ENCODE measurements around the gene UBQLNL.

Gene UBQLNL

GRCh38 chr11:5553343-5553742, 36.8 kb upstream of the UBQLNL start:
- H3K27ac ChIP-seq (ENCODE audit: low read length, poor library complexity, severe bottlenecking), result no peak overlapping the region
- peaks cover 1% of the 10 kb centered on the region for H3K4me1 ChIP-seq (ENCODE audit: control insufficient read depth, insufficient read depth, low read depth, low read length)
- no peaks in the 10 kb centered on the region for H3K27me3 ChIP-seq (ENCODE audit: control insufficient read depth in 1 of 2, insufficient read depth in 1 of 2, low read length in 2 of 2)
- H3K14ac ChIP-seq (ENCODE audit: low read length in 2 of 2), result no peak overlapping the region
- no peak overlapping the region for H2BK12ac ChIP-seq (ENCODE audit: low read length in 2 of 2)
- H3K4ac ChIP-seq (ENCODE audit: low read depth in 1 of 2, low read length in 2 of 2), result no peak overlapping the region
- no peak overlapping the region for H3K4me2 ChIP-seq (ENCODE audit: low read length, poor library complexity, severe bottlenecking)
- DNase-seq, result no peak
- H2AFZ ChIP-seq (ENCODE audit: low read depth, low read length), result no peak overlapping the region
- no peak overlapping the region for H3K9ac ChIP-seq (ENCODE audit: low read length)
- no peak overlapping the region for H2BK120ac ChIP-seq (ENCODE audit: low read depth, low read length)
- H4K91ac ChIP-seq (ENCODE audit: low read length), result no peak overlapping the region
- H3K79me1 ChIP-seq (replicated peaks; ENCODE audit: low read length, poor library complexity, severe bottlenecking), result no peaks in the 10 kb centered on the region
- no peaks in the 10 kb centered on the region for H3K9me3 ChIP-seq (ENCODE audit: control insufficient read depth, low read length)
- H3K36me3 ChIP-seq (ENCODE audit: control insufficient read depth in 1 of 2, insufficient read depth in 2 of 2, low read depth in 1 of 2, low read length in 2 of 2), result no peaks in the 10 kb centered on the region
- no peak overlapping the region for H2AK5ac ChIP-seq (ENCODE audit: low read length, severe bottlenecking)
- H2BK5ac ChIP-seq (ENCODE audit: low read depth, low read length, poor library complexity, severe bottlenecking), result no peak overlapping the region
- no peak overlapping the region for H3K18ac ChIP-seq (ENCODE audit: low read depth in 1 of 2, low read length in 2 of 2)
- H3K4me3 ChIP-seq (ENCODE audit: insufficient read depth in 1 of 2, low read depth in 1 of 2, low read length in 2 of 2), result no peak overlapping the region
- no peak overlapping the region for H4K8ac ChIP-seq (ENCODE audit: low read length)
- H2BK15ac ChIP-seq (ENCODE audit: low read depth, poor library complexity, severe bottlenecking), result no peak overlapping the region
- H3K23ac ChIP-seq (ENCODE audit: low read length in 2 of 2), result no peak overlapping the region

- Histone ChIP-seq H2BK15ac (ENCODE audit: low read depth, poor library complexity, severe bottlenecking) (no peak overlapping the region), H3K4me1 (ENCODE audit: control insufficient read depth, insufficient read depth, low read depth, low read length) (peaks cover 1% of the 10 kb centered on the region), H2BK120ac (ENCODE audit: low read depth, low read length) (no peak overlapping the region), H3K4me2 (ENCODE audit: low read length, poor library complexity, severe bottlenecking) (no peak overlapping the region), H3K27ac (ENCODE audit: low read length, poor library complexity, severe bottlenecking) (no peak overlapping the region), H3K18ac (ENCODE audit: low read depth in 1 of 2, low read length in 2 of 2) (no peak overlapping the region), H2AFZ (ENCODE audit: low read depth, low read length) (no peak overlapping the region), H3K4me3 (ENCODE audit: insufficient read depth in 1 of 2, low read depth in 1 of 2, low read length in 2 of 2) (no peak overlapping the region), H4K8ac (ENCODE audit: low read length) (no peak overlapping the region), H2AK5ac (ENCODE audit: low read length, severe bottlenecking) (no peak overlapping the region), H3K36me3 (ENCODE audit: control insufficient read depth in 1 of 2, insufficient read depth in 2 of 2, low read depth in 1 of 2, low read length in 2 of 2) (no peaks in the 10 kb centered on the region), H3K9me3 (ENCODE audit: control insufficient read depth, low read length) (no peaks in the 10 kb centered on the region), H2BK5ac (ENCODE audit: low read depth, low read length, poor library complexity, severe bottlenecking) (no peak overlapping the region), H3K23ac (ENCODE audit: low read length in 2 of 2) (no peak overlapping the region), H3K9ac (ENCODE audit: low read length) (peak overlapping the region; percentile 37), H3K79me1 (replicated peaks; ENCODE audit: low read length, poor library complexity, severe bottlenecking) (no peaks in the 10 kb centered on the region), H4K91ac (ENCODE audit: low read length) (no peak overlapping the region), H3K14ac (ENCODE audit: low read length in 2 of 2) (no peak overlapping the region), H3K27me3 (ENCODE audit: control insufficient read depth in 1 of 2, insufficient read depth in 1 of 2, low read length in 2 of 2) (no peaks in the 10 kb centered on the region), H2BK12ac (ENCODE audit: low read length in 2 of 2) (no peak overlapping the region), H3K4ac (ENCODE audit: low read depth in 1 of 2, low read length in 2 of 2) (no peak overlapping the region)
- DNase-seq, result peak; percentile 63
- WGBS, result 32% methylated on average over 4 of the region's 5 CpGs
Measured at GRCh38 chr11:5550440-5551095, 34.1 kb upstream of the UBQLNL start.

- Histone ChIP-seq H3K27ac (ENCODE audit: low read length, poor library complexity, severe bottlenecking) (no peak within 1 kb of the TSS), H3K4me1 (ENCODE audit: control insufficient read depth, insufficient read depth, low read depth, low read length) (peaks cover 1% of the 10 kb centered on the region), H3K36me3 (ENCODE audit: control insufficient read depth in 1 of 2, insufficient read depth in 2 of 2, low read depth in 1 of 2, low read length in 2 of 2) (no peaks in the 10 kb centered on the region), H2BK12ac (ENCODE audit: low read length in 2 of 2) (no peak within 1 kb of the TSS), H2BK120ac (ENCODE audit: low read depth, low read length) (no peak within 1 kb of the TSS), H3K27me3 (ENCODE audit: control insufficient read depth in 1 of 2, insufficient read depth in 1 of 2, low read length in 2 of 2) (no peaks in the 10 kb centered on the region), H3K23ac (ENCODE audit: low read length in 2 of 2) (no peak within 1 kb of the TSS), H3K79me1 (replicated peaks; ENCODE audit: low read length, poor library complexity, severe bottlenecking) (no peaks in the 10 kb centered on the region), H3K9me3 (ENCODE audit: control insufficient read depth, low read length) (no peaks in the 10 kb centered on the region), H2BK5ac (ENCODE audit: low read depth, low read length, poor library complexity, severe bottlenecking) (no peak within 1 kb of the TSS), H2AFZ (ENCODE audit: low read depth, low read length) (no peak within 1 kb of the TSS), H3K4ac (ENCODE audit: low read depth in 1 of 2, low read length in 2 of 2) (no peak within 1 kb of the TSS), H2AK5ac (ENCODE audit: low read length, severe bottlenecking) (no peak within 1 kb of the TSS), H3K4me3 (ENCODE audit: insufficient read depth in 1 of 2, low read depth in 1 of 2, low read length in 2 of 2) (no peak within 1 kb of the TSS), H4K8ac (ENCODE audit: low read length) (no peak within 1 kb of the TSS), H3K14ac (ENCODE audit: low read length in 2 of 2) (no peak within 1 kb of the TSS), H3K4me2 (ENCODE audit: low read length, poor library complexity, severe bottlenecking) (no peak within 1 kb of the TSS), H3K18ac (ENCODE audit: low read depth in 1 of 2, low read length in 2 of 2) (no peak within 1 kb of the TSS), H3K9ac (ENCODE audit: low read length) (no peak within 1 kb of the TSS), H4K91ac (ENCODE audit: low read length) (no peak within 1 kb of the TSS), H2BK15ac (ENCODE audit: low read depth, poor library complexity, severe bottlenecking) (no peak within 1 kb of the TSS)
- WGBS, result no CpG with 5 or more reads among the region's 1 CpG
- DNase-seq, result no peak
Measured at GRCh38 chr11:5548440-5548839, 31.9 kb upstream of the UBQLNL start, which contains the start of gene OR52H1. Gene OR52H1 (minus strand): TSS chr11:5548540. CDS start chr11:5545505, 3,035 bp downstream.

- H3K27ac ChIP-seq (ENCODE audit: low read length, poor library complexity, severe bottlenecking), result no peak overlapping the region
- H2AFZ ChIP-seq (ENCODE audit: low read depth, low read length), result no peak overlapping the region
- no peak overlapping the region for H3K14ac ChIP-seq (ENCODE audit: low read length in 2 of 2)
- 100% methylated on average over 1 of the region's 1 CpG for WGBS
- no peak overlapping the region for H4K8ac ChIP-seq (ENCODE audit: low read length)
- H2AK5ac ChIP-seq (ENCODE audit: low read length, severe bottlenecking), result no peak overlapping the region
- H3K4me1 ChIP-seq (ENCODE audit: control insufficient read depth, insufficient read depth, low read depth, low read length), result peaks cover 1% of the 10 kb centered on the region
- no peak overlapping the region for H3K4ac ChIP-seq (ENCODE audit: low read depth in 1 of 2, low read length in 2 of 2)
- H2BK5ac ChIP-seq (ENCODE audit: low read depth, low read length, poor library complexity, severe bottlenecking), result no peak overlapping the region
- no peak overlapping the region for H3K18ac ChIP-seq (ENCODE audit: low read depth in 1 of 2, low read length in 2 of 2)
- H3K4me2 ChIP-seq (ENCODE audit: low read length, poor library complexity, severe bottlenecking), result no peak overlapping the region
- no peaks in the 10 kb centered on the region for H3K36me3 ChIP-seq (ENCODE audit: control insufficient read depth in 1 of 2, insufficient read depth in 2 of 2, low read depth in 1 of 2, low read length in 2 of 2)
- H3K9ac ChIP-seq (ENCODE audit: low read length), result no peak overlapping the region
- H2BK15ac ChIP-seq (ENCODE audit: low read depth, poor library complexity, severe bottlenecking), result no peak overlapping the region
- no peak overlapping the region for H2BK12ac ChIP-seq (ENCODE audit: low read length in 2 of 2)
- H2BK120ac ChIP-seq (ENCODE audit: low read depth, low read length), result no peak overlapping the region
- H3K4me3 ChIP-seq (ENCODE audit: insufficient read depth in 1 of 2, low read depth in 1 of 2, low read length in 2 of 2), result no peak overlapping the region
- H3K23ac ChIP-seq (ENCODE audit: low read length in 2 of 2), result no peak overlapping the region
- no peak overlapping the region for H4K91ac ChIP-seq (ENCODE audit: low read length)
- H3K79me1 ChIP-seq (replicated peaks; ENCODE audit: low read length, poor library complexity, severe bottlenecking), result no peaks in the 10 kb centered on the region
- no peaks in the 10 kb centered on the region for H3K27me3 ChIP-seq (ENCODE audit: control insufficient read depth in 1 of 2, insufficient read depth in 1 of 2, low read length in 2 of 2)
- no peak for DNase-seq
- no peaks in the 10 kb centered on the region for H3K9me3 ChIP-seq (ENCODE audit: control insufficient read depth, low read length)
Measured at GRCh38 chr11:5547982-5548381, 31.5 kb upstream of the UBQLNL start.

Measured in mesenchymal stem cell (in vitro differentiated cells and primary cell).